HG03378 (cell line): ENCODE results near the gene TTC28.
"Not testable (repeated sequence)": the region's sequence is repeated elsewhere in the genome, so short reads cannot be mapped to it uniquely, and the experiment has no call there.

Source experiments
- ATAC-seq: cut with Tn5 transposase; IDR thresholded peaks from one replicate; pipeline ENCODE4 v1.9.1; 2021; ENCODE audit warnings: mild to moderate bottlenecking, moderate library complexity; ENCODE audit not compliant: unreplicated experiment

The TTC28 gene

GRCh38 chr22:28115426-28115825 is 564.2 kb downstream of the TTC28 start:
- ATAC-seq: no peak

GRCh38 chr22:28112548-28113043 is 567.0 kb downstream of the TTC28 start:
- ATAC-seq: no peak

GRCh38 chr22:28112190-28112544 is 567.5 kb downstream of the TTC28 start:
- ATAC-seq: no peak

GRCh38 chr22:28111501-28112189 is 568.0 kb downstream of the TTC28 start:
- ATAC-seq: no peak

- ATAC-seq: no peak
These were observed 570.8 kb downstream of the TTC28 start for GRCh38 chr22:28108851-28109250.

GRCh38 chr22:28106617-28107016 is 573.0 kb downstream of the TTC28 start:
- ATAC-seq: no peak

GRCh38 chr22:28105988-28106387 is 573.7 kb downstream of the TTC28 start:
- ATAC-seq: no peak

- no peak for ATAC-seq
These were observed 574.2 kb downstream of the TTC28 start for GRCh38 chr22:28105413-28105812.

GRCh38 chr22:28103596-28103995 is 576.0 kb downstream of the TTC28 start:
- ATAC-seq: no peak

GRCh38 chr22:28102151-28102812 is 577.4 kb downstream of the TTC28 start:
- no peak for ATAC-seq

- no peak for ATAC-seq
These were observed 582.0 kb downstream of the TTC28 start for GRCh38 chr22:28097627-28098026.

- no peak for ATAC-seq
These were observed 583.5 kb downstream of the TTC28 start for GRCh38 chr22:28096161-28096560.

- ATAC-seq: no peak
These were observed 584.1 kb downstream of the TTC28 start for GRCh38 chr22:28095316-28096095.

- no peak for ATAC-seq
These were observed 584.9 kb downstream of the TTC28 start for GRCh38 chr22:28094771-28095170.

GRCh38 chr22:28093711-28094110 is 585.9 kb downstream of the TTC28 start:
- no peak for ATAC-seq

- no peak for ATAC-seq
These were observed 588.2 kb downstream of the TTC28 start for GRCh38 chr22:28091486-28091885.

- ATAC-seq: not testable (repeated sequence)
These were observed 590.1 kb downstream of the TTC28 start for GRCh38 chr22:28089541-28089940.

- no peak for ATAC-seq
These were observed 602.5 kb downstream of the TTC28 start for GRCh38 chr22:28077166-28077565.

- no peak for ATAC-seq
These were observed 604.2 kb downstream of the TTC28 start for GRCh38 chr22:28075358-28075981.

GRCh38 chr22:28074526-28074925 is 605.1 kb downstream of the TTC28 start:
- no peak for ATAC-seq

GRCh38 chr22:28072066-28072465 is 607.6 kb downstream of the TTC28 start:
- ATAC-seq: no peak
